GM20000 (cell line): ENCODE measurements around the gene SPINK8.
"Not testable (repeated sequence)": the region's sequence is repeated elsewhere in the genome, so short reads cannot be mapped to it uniquely, and the experiment has no call there.

Experiments used
- DNase-seq: peaks from one replicate; pipeline ENCODE4 v3.0.0; 2012; ENCODE audit warnings: low spot score
- CTCF ChIP-seq: IDR thresholded peaks from 2 replicates; pipeline ENCODE4 v1.5.1; 2012; ENCODE audit warnings: mild to moderate bottlenecking, control low read depth; ENCODE audit errors: extremely low read depth, missing control alignments

SPINK8 gene

GRCh38 chr3:48333346-48334245 lies at the start of gene SPINK8:
SPINK8 (minus strand) TSS chr3:48333661; CDS start chr3:48328341, 5,320 bp downstream.
- DNase-seq = not testable (repeated sequence)

GRCh38 chr3:48372862-48373435 lies 39.5 kb upstream of the SPINK8 start:
- TF ChIP-seq CTCF = no peak
- no peak for DNase-seq

GRCh38 chr3:48372377-48372770 lies 38.9 kb upstream of the SPINK8 start:
- TF ChIP-seq CTCF = no peak

GRCh38 chr3:48371651-48372376 lies 38.4 kb upstream of the SPINK8 start, which contains the start of gene FBXW12:
FBXW12 (plus strand) TSS chr3:48372219; CDS start chr3:48372768, 549 bp downstream.
- TF ChIP-seq CTCF = no peak
- DNase-seq = no peak

More at GRCh38 chr3:48372377-48372770, 38.9 kb upstream of the SPINK8 start:
- DNase-seq = no peak

GRCh38 chr3:48370333-48370713 lies 36.9 kb upstream of the SPINK8 start:
- DNase-seq = no peak
- no peak for TF ChIP-seq CTCF

GRCh38 chr3:48369693-48370332 lies 36.4 kb upstream of the SPINK8 start:
- no peak for DNase-seq
- no peak for TF ChIP-seq CTCF

GRCh38 chr3:48367201-48367600 lies 33.7 kb upstream of the SPINK8 start:
- TF ChIP-seq CTCF = no peak
- DNase-seq = no peak
